Gastrocnemius medialis (tissue), 4 donors: ENCODE data around the gene CPNE7. TPM values are rescaled to one million over a fixed set of nuclear protein-coding genes. Genes with fewer than 3 reads are reported as not detected.

Source experiments
- ATAC-seq, 2 donors: fragments of 150-250 bp; one replicate each; pipeline ENCODE4 v1.9.1; 2016
- DNase-seq, 2 donors: peaks; one replicate each; pipeline ENCODE4 v3.0.0-alpha.2; 2019
- H3K27ac ChIP-seq, 4 donors: fragments of 200-600 bp; sonication (generic); 1 replicate in 1 of 4; 2 replicates in 3 of 4; pipeline ENCODE4 v1.5.1; 2016 to 2018; ENCODE audit warnings: mild to moderate bottlenecking in 2 of 4, moderate library complexity in 1 of 4
- H3K27me3 ChIP-seq, 3 donors: fragments of 200-600 bp; sonication (generic) in 2 of 3; 1 replicate in 1 of 3; 2 replicates in 2 of 3; pipeline versions ENCODE4 v1.5.1 to v1.6.0; 2016 to 2019; ENCODE audit warnings: mild to moderate bottlenecking in 1 of 3, moderate library complexity in 1 of 3
- H3K36me3 ChIP-seq, 2 donors: fragments of 200-600 bp; sonication (generic) in 1 of 2; one replicate each; pipeline ENCODE4 v1.5.1; 2017 to 2018
- H3K4me1 ChIP-seq, 2 donors: fragments of 200-600 bp; sonication (generic) in 1 of 2; one replicate each; pipeline ENCODE4 v1.5.1; 2016 to 2017; ENCODE audit warnings: mild to moderate bottlenecking in 2 of 2
- H3K4me3 ChIP-seq, 4 donors: fragments of 200-600 bp; sonication (generic) in 3 of 4; 1 replicate in 1 of 4; 2 replicates in 3 of 4; pipeline ENCODE4 v1.5.1; 2016 to 2019; ENCODE audit warnings: mild to moderate bottlenecking in 2 of 4
- H3K9me3 ChIP-seq, 3 donors: fragments of 200-600 bp; sonication (generic) in 2 of 3; 1 replicate in 1 of 3; 2 replicates in 2 of 3; pipeline ENCODE4 v1.5.1; 2016 to 2019
- POLR2A ChIP-seq, 2 donors: fragments of 450-650 bp; IDR thresholded peaks; one replicate each; pipeline ENCODE4 v1.6.1; 2017; ENCODE audit warnings: antibody characterized with exemption in 2 of 2, mild to moderate bottlenecking in 2 of 2, moderate library complexity in 2 of 2
- in situ Hi-C, 4 donors: fragments of 200-750 bp; cut with MboI; loops; one replicate each; pipeline versions ENCODE4 v1.15.0 to v1.8.0; 2017; ENCODE audit warnings: low sequenced_read_pairs in 4 of 4
- intact Hi-C: fragments of 100-400 bp; cut with DNase I; formaldehyde crosslinking; loops from one replicate; pipeline ENCODE4 v1.15.1; 2023; ENCODE audit warnings: low total_unique reads
- total RNA-seq, 4 donors: library from RNA; depleted of rRNA; stranded (reverse); fragments of >200 nt; gene quantifications; one replicate each; pipeline versions ENCODE4 v1.1.0 to v1.2.3, GENCODE V29; 2016
- TF ChIP-seq, protein P1 (sequence below), 5 experiments: fragments of 450-650 bp in 3 of 5; fragments of 200-600 bp in 2 of 5; sonication (generic) in 2 of 5; IDR thresholded peaks in 4 of 5; conservative IDR thresholded peaks in 1 of 5; 1 replicate in 4 of 5; 2 replicates in 1 of 5; pipeline ENCODE4 v1.5.1; 2016 to 2019; ENCODE audit warnings: antibody characterized with exemption in 5 of 5, mild to moderate bottlenecking in 3 of 5, moderate library complexity in 3 of 5

CPNE7 gene
- total RNA-seq, 4 donors from 2014 or later, result not detected

DNA sequence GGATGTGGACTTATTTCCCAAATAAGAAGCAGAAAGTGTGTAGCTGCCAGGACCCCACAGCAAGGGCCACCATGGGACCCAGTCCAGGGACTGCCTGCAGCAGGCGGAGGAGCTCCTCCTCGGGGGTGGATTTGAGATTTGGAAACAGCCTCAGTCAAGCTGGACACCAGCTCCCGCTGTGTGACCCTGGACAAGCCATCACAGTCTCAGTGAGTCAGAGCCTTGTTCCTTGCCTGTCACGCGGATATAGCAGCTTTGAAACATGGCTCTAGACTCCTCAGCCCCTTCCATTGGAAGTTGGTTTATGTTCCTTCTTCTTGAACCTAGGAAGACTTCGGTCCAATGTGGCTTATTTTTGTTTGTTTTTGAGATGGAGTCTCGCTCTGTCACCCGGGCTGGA lies 25.4 kb downstream of the CPNE7 start:
- intact Hi-C loops (no loop called here), in situ Hi-C loops (no loop called here)
- ATAC-seq, result no peak
- Histone ChIP-seq H3K9me3 (no peaks in the 10 kb centered on the region), H3K4me1 (no peaks in the 10 kb centered on the region), H3K36me3 (no peaks in the 10 kb centered on the region), H3K27ac (no peak overlapping the region), H3K4me3 (no peak overlapping the region), H3K27me3 (peaks cover 0 to 26% (median 6%) of the 10 kb centered on the region in 3 donors)
- no peak for DNase-seq
- TF ChIP-seq POLR2A (IDR thresholded peaks at IDR 0.05), result no peak
- TF ChIP-seq, protein P1, sequence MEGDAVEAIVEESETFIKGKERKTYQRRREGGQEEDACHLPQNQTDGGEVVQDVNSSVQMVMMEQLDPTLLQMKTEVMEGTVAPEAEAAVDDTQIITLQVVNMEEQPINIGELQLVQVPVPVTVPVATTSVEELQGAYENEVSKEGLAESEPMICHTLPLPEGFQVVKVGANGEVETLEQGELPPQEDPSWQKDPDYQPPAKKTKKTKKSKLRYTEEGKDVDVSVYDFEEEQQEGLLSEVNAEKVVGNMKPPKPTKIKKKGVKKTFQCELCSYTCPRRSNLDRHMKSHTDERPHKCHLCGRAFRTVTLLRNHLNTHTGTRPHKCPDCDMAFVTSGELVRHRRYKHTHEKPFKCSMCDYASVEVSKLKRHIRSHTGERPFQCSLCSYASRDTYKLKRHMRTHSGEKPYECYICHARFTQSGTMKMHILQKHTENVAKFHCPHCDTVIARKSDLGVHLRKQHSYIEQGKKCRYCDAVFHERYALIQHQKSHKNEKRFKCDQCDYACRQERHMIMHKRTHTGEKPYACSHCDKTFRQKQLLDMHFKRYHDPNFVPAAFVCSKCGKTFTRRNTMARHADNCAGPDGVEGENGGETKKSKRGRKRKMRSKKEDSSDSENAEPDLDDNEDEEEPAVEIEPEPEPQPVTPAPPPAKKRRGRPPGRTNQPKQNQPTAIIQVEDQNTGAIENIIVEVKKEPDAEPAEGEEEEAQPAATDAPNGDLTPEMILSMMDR (IDR thresholded peaks at IDR 0.05 in 4 of 5, conservative IDR thresholded peaks at IDR 0.05 in 1 of 5), result no peak

DNA sequence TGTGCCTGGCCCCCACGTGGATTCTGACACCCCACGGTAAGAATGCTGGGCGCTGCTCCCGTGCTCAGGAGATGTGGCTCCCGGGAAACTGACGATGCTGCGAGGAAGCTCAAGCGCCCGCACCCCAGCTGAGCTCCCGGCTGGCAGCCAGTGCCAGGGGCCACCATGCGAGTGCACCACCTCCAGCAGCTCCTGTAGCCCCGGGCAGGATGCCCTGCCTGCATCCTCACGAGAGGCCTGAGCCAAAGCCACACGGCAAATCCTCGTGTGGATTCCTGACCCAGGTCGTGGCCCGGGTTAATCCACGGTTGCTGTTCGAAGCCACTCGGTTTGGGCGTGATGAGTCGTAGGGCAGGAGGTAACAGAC lies 26.3 kb downstream of the CPNE7 start:
- no peaks in the 10 kb centered on the region for H3K9me3 ChIP-seq
- intact Hi-C loops (no loop called here), in situ Hi-C loops (no loop called here)
- DNase-seq (no peak), ATAC-seq (no peak)
- no peak for TF ChIP-seq POLR2A (IDR thresholded peaks at IDR 0.05)
- TF ChIP-seq, protein P1 (IDR thresholded peaks at IDR 0.05 in 4 of 5, conservative IDR thresholded peaks at IDR 0.05 in 1 of 5), result no peak
- peaks cover 0 to 27% (median 6%) of the 10 kb centered on the region in 3 donors for H3K27me3 ChIP-seq
- H3K27ac ChIP-seq, result no peak overlapping the region
- H3K4me1 ChIP-seq, result no peaks in the 10 kb centered on the region
- H3K36me3 ChIP-seq, result no peaks in the 10 kb centered on the region
- no peak overlapping the region for H3K4me3 ChIP-seq

DNA sequence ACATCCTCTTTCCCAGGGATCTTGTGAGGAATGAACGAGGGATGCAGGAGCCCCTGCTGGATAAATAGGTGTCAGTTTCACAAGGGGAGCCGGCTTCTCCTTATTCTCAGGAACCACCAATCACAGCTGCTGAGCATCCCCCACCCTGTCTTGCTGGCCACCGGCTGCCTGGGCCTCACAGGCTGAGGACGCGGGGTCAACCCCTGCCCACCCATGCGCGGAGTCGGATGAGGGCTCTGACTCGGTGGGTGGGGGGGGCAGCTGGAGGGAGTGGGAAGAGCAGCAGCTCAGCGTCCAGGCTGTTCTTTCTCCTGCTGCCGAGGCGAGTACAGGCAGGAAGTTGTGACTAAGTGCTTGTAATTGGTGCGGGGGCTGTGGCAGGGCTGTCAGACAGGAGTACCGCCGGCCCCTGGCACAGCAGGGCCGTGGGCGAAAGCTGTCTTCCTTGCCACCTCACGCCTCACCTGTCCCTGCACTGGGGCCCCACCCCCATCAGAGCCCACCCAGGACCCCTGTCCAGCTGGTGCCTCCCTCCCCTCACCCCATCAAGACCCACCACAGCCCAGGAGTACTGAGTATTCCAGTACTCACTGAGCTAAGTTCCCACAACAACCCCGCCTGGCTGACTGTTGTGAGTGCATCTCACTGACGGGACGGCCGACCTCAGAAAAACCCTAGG lies 26.9 kb downstream of the CPNE7 start:
- no peaks in the 10 kb centered on the region for H3K9me3 ChIP-seq
- intact Hi-C loops (no loop called here), in situ Hi-C loops (no loop called here)
- H3K4me3 ChIP-seq, result no peak overlapping the region
- TF ChIP-seq, protein P1 (IDR thresholded peaks at IDR 0.05 in 4 of 5, conservative IDR thresholded peaks at IDR 0.05 in 1 of 5), result no peak
- TF ChIP-seq POLR2A (IDR thresholded peaks at IDR 0.05), result no peak
- ATAC-seq (no peak), DNase-seq (no peak)
- H3K4me1 ChIP-seq, result no peaks in the 10 kb centered on the region
- H3K36me3 ChIP-seq, result no peaks in the 10 kb centered on the region
- peaks cover 0 to 27% (median 6%) of the 10 kb centered on the region in 3 donors for H3K27me3 ChIP-seq
- no peak overlapping the region for H3K27ac ChIP-seq

DNA sequence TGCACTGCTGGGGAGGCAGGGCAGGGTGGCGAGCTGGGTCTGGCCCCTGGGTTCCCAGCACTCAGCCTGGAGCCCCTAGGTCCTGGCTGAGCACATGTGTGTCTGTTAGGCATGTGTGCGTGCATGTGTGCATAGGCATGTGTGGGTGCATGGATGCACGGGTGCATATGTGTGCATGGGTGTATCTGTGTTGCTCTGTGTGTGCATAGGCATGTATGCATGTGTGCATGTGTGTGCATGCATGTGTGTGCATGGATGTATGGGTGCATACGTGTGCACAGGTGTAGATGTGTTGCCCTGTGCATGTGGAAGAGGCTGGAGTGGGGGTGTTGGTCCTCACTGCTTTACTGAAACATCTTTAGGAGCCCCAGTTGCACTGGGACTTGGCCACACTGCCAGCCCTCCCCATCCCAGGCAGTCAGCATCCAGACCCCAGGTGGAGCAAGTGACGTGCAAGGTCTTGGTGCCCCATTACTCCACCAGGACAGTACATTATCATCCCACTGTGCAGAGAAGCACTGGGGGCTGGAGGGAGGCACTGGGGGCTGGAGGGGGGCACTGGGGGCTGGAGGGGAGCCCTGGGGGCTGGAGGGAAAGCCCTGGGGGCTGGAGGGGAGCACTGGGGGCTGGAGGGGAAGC lies 27.5 kb downstream of the CPNE7 start:
- no peaks in the 10 kb centered on the region for H3K9me3 ChIP-seq
- in situ Hi-C loops (no loop called here), intact Hi-C loops (no loop called here)
- H3K27me3 ChIP-seq, result peaks cover 0 to 27% (median 6%) of the 10 kb centered on the region in 3 donors
- DNase-seq (no peak), ATAC-seq (no peak)
- no peak overlapping the region for H3K4me3 ChIP-seq
- TF ChIP-seq, protein P1 (IDR thresholded peaks at IDR 0.05 in 4 of 5, conservative IDR thresholded peaks at IDR 0.05 in 1 of 5), result no peak
- no peak for TF ChIP-seq POLR2A (IDR thresholded peaks at IDR 0.05)
- H3K4me1 ChIP-seq, result no peaks in the 10 kb centered on the region
- no peak overlapping the region for H3K27ac ChIP-seq
- no peaks in the 10 kb centered on the region for H3K36me3 ChIP-seq
